ENCODE results near the gene GPR39.

GRCh38 chr2:132403146-132403545 lies 13.5 kb upstream of the GPR39 start:
- TF ChIP-seq CTCF (conservative IDR thresholded peaks at IDR 0.05) (no peak), ZFX (IDR thresholded peaks at IDR 0.05) (no peak)

All from C4-2B (cell line).